Endodermal cell (in vitro differentiated cells): ENCODE measurements around the gene ADGRG3. TPM values are rescaled to one million over a fixed set of nuclear protein-coding genes. Genes with fewer than 3 reads are reported as not detected.

Source experiments
- DNase-seq: peaks from one replicate; pipeline ENCODE4 v3.0.0-alpha.2; 2017
- H3K27ac ChIP-seq: 2 replicates; pipeline ENCODE4 v1.5.1; 2013; ENCODE audit warnings: mild to moderate bottlenecking, low read depth, low read length, moderate library complexity
- H3K27me3 ChIP-seq: 2 replicates; pipeline ENCODE4 v1.6.1; 2013; ENCODE audit warnings: mild to moderate bottlenecking, low read length, moderate library complexity; ENCODE audit not compliant: insufficient read depth, control insufficient read depth, poor library complexity, severe bottlenecking
- H3K36me3 ChIP-seq: 2 replicates; pipeline ENCODE4 v1.7.0; 2013; ENCODE audit warnings: mild to moderate bottlenecking, low read length, moderate library complexity; ENCODE audit not compliant: control insufficient read depth, insufficient read depth
- H3K4me1 ChIP-seq: one replicate; pipeline ENCODE4 v1.7.0; 2013; ENCODE audit warnings: low read length; ENCODE audit not compliant: control insufficient read depth, insufficient read depth
- H3K4me3 ChIP-seq: 2 replicates; pipeline ENCODE4 v1.5.1; 2013; ENCODE audit warnings: mild to moderate bottlenecking, low read length, moderate library complexity
- H3K9ac ChIP-seq: 2 replicates; pipeline ENCODE4 v1.6.1; 2013; ENCODE audit warnings: mild to moderate bottlenecking, low read length, moderate library complexity; ENCODE audit not compliant: poor library complexity, severe bottlenecking; ENCODE audit errors: extremely low read depth
- H3K9me3 ChIP-seq: 2 replicates; pipeline ENCODE4 v1.6.1; 2013; ENCODE audit warnings: mild to moderate bottlenecking, low read length, moderate library complexity; ENCODE audit not compliant: control insufficient read depth
- H3K27ac Mint-ChIP-seq: 2 replicates; pipeline ENCODE4 v1.8.0; 2020; ENCODE audit warnings: mixed read lengths
- H3K27me3 Mint-ChIP-seq: 2 replicates; pipeline ENCODE4 v1.8.0; 2021; ENCODE audit warnings: mild to moderate bottlenecking, mixed read lengths; ENCODE audit not compliant: insufficient read depth
- H3K36me3 Mint-ChIP-seq: 2 replicates; pipeline ENCODE4 v1.8.0; 2020; ENCODE audit warnings: low read depth, mixed read lengths
- H3K4me1 Mint-ChIP-seq: 2 replicates; pipeline ENCODE4 v1.8.0; 2020; ENCODE audit warnings: mixed read lengths
- H3K4me3 Mint-ChIP-seq: 2 replicates; pipeline ENCODE4 v1.8.0; 2020; ENCODE audit warnings: mild to moderate bottlenecking, moderate library complexity, mixed read lengths
- H3K9me3 Mint-ChIP-seq: 2 replicates; pipeline ENCODE4 v1.8.0; 2020; ENCODE audit warnings: mild to moderate bottlenecking, mixed read lengths
- CTCF ChIP-seq: fragments of 200-600 bp; sonication (generic); conservative IDR thresholded peaks from 2 replicates; pipeline ENCODE4 v1.5.0; 2021; ENCODE audit warnings: antibody characterized with exemption, mild to moderate bottlenecking
- WGBS, 2 experiments: methylation state at CpG; one replicate each; pipeline versions ENCODE4 v1.1.5 to v1.1.7; 2013; ENCODE audit warnings: missing lambda C conversion rate in 2 of 2, mixed read lengths in 1 of 2; ENCODE audit not compliant: insufficient coverage in 1 of 2, insufficient read length in 1 of 2; 5-methylcytosine and 5-hydroxymethylcytosine counted together
- total RNA-seq, 2 donors: library from RNA; stranded (reverse); fragmentation: NEBNext Ultra II Directional in 1 of 2; extraction: Animal tissue kit (Norgen Biotek cat#: 25700) in 1 of 2; gene quantifications; 2 replicates in 1 of 2; 3 replicates in 1 of 2; pipeline ENCODE4 v1.2.1, GENCODE V29; 2021

ADGRG3 gene
- total RNA-seq, 2 donors from 2014 or later, result not detected

- no peaks in the 10 kb centered on the region for H3K4me1 ChIP-seq
- H3K9me3 Mint-ChIP-seq, result no peaks in the 10 kb centered on the region
- H3K36me3 ChIP-seq, result no peaks in the 10 kb centered on the region
- no peak for TF ChIP-seq CTCF
- no peak overlapping the region for H3K27ac ChIP-seq
- no peak overlapping the region for H3K4me3 ChIP-seq
- H3K4me1 Mint-ChIP-seq, result peaks cover 17% of the 10 kb centered on the region
- H3K9ac ChIP-seq, result no peak overlapping the region
- DNase-seq, result no peak
- no peaks in the 10 kb centered on the region for H3K27me3 Mint-ChIP-seq
- H3K27me3 ChIP-seq, result no peaks in the 10 kb centered on the region
- H3K36me3 Mint-ChIP-seq, result no peaks in the 10 kb centered on the region
- H3K4me3 Mint-ChIP-seq, result no peak overlapping the region
- H3K27ac Mint-ChIP-seq, result no peak overlapping the region
- no peaks in the 10 kb centered on the region for H3K9me3 ChIP-seq
- WGBS, 2 experiments, result 91 to 97% methylated on average over 7 to 12 of the region's 12 CpGs
These were observed 10.9 kb downstream of the ADGRG3 start for GRCh38 chr16:57679016-57679415.

- no peak for DNase-seq
- 75% methylated on average over 3 to 5 of the region's 7 CpGs for WGBS, 2 experiments
- no peak overlapping the region for H3K4me3 Mint-ChIP-seq
- peaks cover 17% of the 10 kb centered on the region for H3K4me1 Mint-ChIP-seq
- no peaks in the 10 kb centered on the region for H3K36me3 Mint-ChIP-seq
- no peak overlapping the region for H3K27ac Mint-ChIP-seq
- TF ChIP-seq CTCF, result no peak
- Histone ChIP-seq H3K4me3 (no peak overlapping the region), H3K9ac (no peak overlapping the region), H3K9me3 (no peaks in the 10 kb centered on the region), H3K27ac (no peak overlapping the region), H3K36me3 (no peaks in the 10 kb centered on the region), H3K4me1 (no peaks in the 10 kb centered on the region), H3K27me3 (no peaks in the 10 kb centered on the region)
- H3K9me3 Mint-ChIP-seq, result no peaks in the 10 kb centered on the region
- H3K27me3 Mint-ChIP-seq, result no peaks in the 10 kb centered on the region
These were observed 11.8 kb downstream of the ADGRG3 start for GRCh38 chr16:57679767-57680482.

GRCh38 chr16:57680842-57681375, 12.8 kb downstream of the ADGRG3 start:
- Mint-ChIP-seq H3K4me1 (peaks cover 12% of the 10 kb centered on the region), H3K4me3 (no peak overlapping the region), H3K27ac (no peak overlapping the region), H3K9me3 (no peaks in the 10 kb centered on the region), H3K36me3 (no peaks in the 10 kb centered on the region), H3K27me3 (no peaks in the 10 kb centered on the region)
- TF ChIP-seq CTCF, result no peak
- 89 to 90% methylated on average over 2 to 5 of the region's 5 CpGs for WGBS, 2 experiments
- H3K27me3 ChIP-seq, result no peaks in the 10 kb centered on the region
- no peak for DNase-seq
- H3K27ac ChIP-seq, result no peak overlapping the region
- H3K36me3 ChIP-seq, result no peaks in the 10 kb centered on the region
- H3K4me3 ChIP-seq, result no peak overlapping the region
- H3K9ac ChIP-seq, result no peak overlapping the region
- H3K4me1 ChIP-seq, result no peaks in the 10 kb centered on the region
- no peaks in the 10 kb centered on the region for H3K9me3 ChIP-seq
